ENCODE results near the gene ITPRID2.

DNA sequence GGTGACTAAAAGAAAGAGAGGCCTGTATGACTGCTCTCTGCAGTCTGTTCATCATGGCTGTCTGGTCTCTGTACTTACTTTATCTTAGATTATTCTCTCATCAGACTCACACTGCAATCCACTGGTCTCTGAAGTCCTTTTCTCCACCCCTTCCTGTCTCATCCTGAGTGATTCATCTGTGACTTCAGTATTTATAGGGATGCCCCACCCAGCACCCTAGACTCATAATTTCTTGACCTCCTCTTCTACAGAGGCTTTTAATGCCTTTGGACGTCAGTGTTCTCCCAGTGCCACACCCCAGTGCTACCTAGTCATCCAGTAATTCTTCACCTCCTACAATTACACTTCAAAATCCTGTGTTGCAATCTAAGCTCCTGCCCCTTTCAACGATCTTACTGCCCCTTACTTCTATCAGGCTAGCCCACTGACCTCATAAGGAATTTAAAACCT, 14.9 kb upstream of the ITPRID2 start:
- TF ChIP-seq POLR2A (IDR thresholded peaks at IDR 0.05): no peak
- TF ChIP-seq, protein P1, sequence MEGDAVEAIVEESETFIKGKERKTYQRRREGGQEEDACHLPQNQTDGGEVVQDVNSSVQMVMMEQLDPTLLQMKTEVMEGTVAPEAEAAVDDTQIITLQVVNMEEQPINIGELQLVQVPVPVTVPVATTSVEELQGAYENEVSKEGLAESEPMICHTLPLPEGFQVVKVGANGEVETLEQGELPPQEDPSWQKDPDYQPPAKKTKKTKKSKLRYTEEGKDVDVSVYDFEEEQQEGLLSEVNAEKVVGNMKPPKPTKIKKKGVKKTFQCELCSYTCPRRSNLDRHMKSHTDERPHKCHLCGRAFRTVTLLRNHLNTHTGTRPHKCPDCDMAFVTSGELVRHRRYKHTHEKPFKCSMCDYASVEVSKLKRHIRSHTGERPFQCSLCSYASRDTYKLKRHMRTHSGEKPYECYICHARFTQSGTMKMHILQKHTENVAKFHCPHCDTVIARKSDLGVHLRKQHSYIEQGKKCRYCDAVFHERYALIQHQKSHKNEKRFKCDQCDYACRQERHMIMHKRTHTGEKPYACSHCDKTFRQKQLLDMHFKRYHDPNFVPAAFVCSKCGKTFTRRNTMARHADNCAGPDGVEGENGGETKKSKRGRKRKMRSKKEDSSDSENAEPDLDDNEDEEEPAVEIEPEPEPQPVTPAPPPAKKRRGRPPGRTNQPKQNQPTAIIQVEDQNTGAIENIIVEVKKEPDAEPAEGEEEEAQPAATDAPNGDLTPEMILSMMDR (IDR thresholded peaks at IDR 0.05 in 4 of 5, conservative IDR thresholded peaks at IDR 0.05 in 1 of 5): no peak
